Common myeloid progenitor, CD34-positive (primary cell): ENCODE data around the gene NOC4L.

Experiments
- CTCF ChIA-PET: fragments of 350-600 bp; sonication (Branson Sonifier 250); formaldehyde crosslinking; loops from one replicate; lab custom pipeline; 2021; ENCODE audit warnings: antibody characterized with exemption; lab: Charles Lee
- POLR2A ChIA-PET: fragments of 350-600 bp; sonication (Branson Sonifier 250); formaldehyde crosslinking; loops from one replicate; lab custom pipeline; 2021; ENCODE audit warnings: antibody characterized with exemption; lab: Charles Lee
- DNase-seq, 3 donors: peaks; one replicate each; pipeline versions ENCODE4 v3.0.0 to v3.0.0-alpha.2; 2013
- H3K27ac ChIP-seq, 2 experiments: 1 replicate in 1 of 2; 2 replicates in 1 of 2; pipeline ENCODE4 v1.7.0; 2013; ENCODE audit warnings: inconsistent platforms in 2 of 2, low read length in 2 of 2, mild to moderate bottlenecking in 2 of 2, low read depth in 1 of 2, moderate library complexity in 1 of 2; ENCODE audit not compliant: severe bottlenecking in 2 of 2, insufficient read depth in 1 of 2, poor library complexity in 1 of 2
- H3K27me3 ChIP-seq, 5 experiments: replicated peaks in 2 of 5; 1 replicate in 3 of 5; 2 replicates in 2 of 5; pipeline versions ENCODE4 v1.6.1 to v1.7.0; 2013; ENCODE audit warnings: low read length in 4 of 5, mild to moderate bottlenecking in 2 of 5, moderate library complexity in 2 of 5, inconsistent platforms in 1 of 5; ENCODE audit not compliant: insufficient read depth in 5 of 5, control insufficient read depth in 4 of 5
- H3K36me3 ChIP-seq, 4 experiments: 1 replicate in 2 of 4; 2 replicates in 2 of 4; pipeline versions ENCODE4 v1.6.1 to v1.7.0; 2013; ENCODE audit warnings: low read length in 3 of 4, control low read depth in 1 of 4, mild to moderate bottlenecking in 1 of 4; ENCODE audit not compliant: control insufficient read depth in 4 of 4, insufficient read depth in 4 of 4
- H3K4me1 ChIP-seq, 4 experiments: 1 replicate in 3 of 4; 2 replicates in 1 of 4; pipeline versions ENCODE4 v1.6.1 to v1.7.1; 2013; ENCODE audit warnings: low read length in 3 of 4, mild to moderate bottlenecking in 3 of 4, control low read depth in 1 of 4, inconsistent platforms in 1 of 4, moderate library complexity in 1 of 4; ENCODE audit not compliant: control insufficient read depth in 4 of 4, insufficient read depth in 4 of 4; ENCODE audit errors: control extremely low read depth in 1 of 4
- H3K4me3 ChIP-seq, 7 experiments: 1 replicate in 4 of 7; 2 replicates in 3 of 7; pipeline versions ENCODE4 v1.5.1 to v1.7.0; 2013; ENCODE audit warnings: mild to moderate bottlenecking in 7 of 7, low read length in 6 of 7, moderate library complexity in 6 of 7, inconsistent platforms in 2 of 7, low read depth in 2 of 7, control low read depth in 1 of 7; ENCODE audit not compliant: insufficient read depth in 4 of 7, control insufficient read depth in 1 of 7; ENCODE audit errors: extremely low read depth in 1 of 7
- H3K9me3 ChIP-seq, 5 experiments: 1 replicate in 4 of 5; 2 replicates in 1 of 5; pipeline versions ENCODE4 v1.6.1 to v1.7.1; 2013; ENCODE audit warnings: low read length in 4 of 5, mild to moderate bottlenecking in 2 of 5, inconsistent platforms in 1 of 5, low read depth in 1 of 5, moderate library complexity in 1 of 5; ENCODE audit not compliant: control insufficient read depth in 4 of 5, insufficient read depth in 2 of 5; ENCODE audit errors: control extremely low read depth in 1 of 5
- WGBS: methylation state at CpG from one replicate; pipeline ENCODE4 v1.1.5; 2013; ENCODE audit not compliant: insufficient coverage; 5-methylcytosine and 5-hydroxymethylcytosine counted together

Gene NOC4L

GRCh38 chr12:132161796-132162507 lies 17.7 kb downstream of the NOC4L start:
- H3K9me3 ChIP-seq = no peaks in the 10 kb centered on the region
- no peak overlapping the region for H3K27ac ChIP-seq
- WGBS = 80% methylated on average over 15 of the region's 17 CpGs
- H3K4me1 ChIP-seq = peaks cover 0 to 14% (median 10%) of the 10 kb centered on the region in 4 experiments
- ChIA-PET CTCF (interaction anchor here (0.7 to 2.8 kb wide), 9 partner anchors 8 to 361 kb away, joined by 3 to 11 read pairs (median 5); no protein-coding TSS in a partner anchor), POLR2A (no interaction called here)
- peaks cover 0 to 23% (median 2%) of the 10 kb centered on the region in 5 experiments for H3K27me3 ChIP-seq
- peak overlapping the region in 1 of 7 experiments; percentile 28 for H3K4me3 ChIP-seq
- DNase-seq = no peak
- peaks cover 0 to 12% (median 4%) of the 10 kb centered on the region in 4 experiments for H3K36me3 ChIP-seq

- POLR2A ChIA-PET = no interaction called here
- Histone ChIP-seq H3K9me3 (no peaks in the 10 kb centered on the region), H3K4me3 (peak overlapping the region in 2 of 7 experiments; percentile 4 to 28), H3K27ac (no peak overlapping the region), H3K27me3 (peaks cover 0 to 23% (median 2%) of the 10 kb centered on the region in 5 experiments), H3K36me3 (peaks cover 0 to 8% (median 3%) of the 10 kb centered on the region in 4 experiments), H3K4me1 (peaks cover 0 to 16% (median 11%) of the 10 kb centered on the region in 4 experiments)
- peak in 2 of 3 donors; percentile 61 to 73 for DNase-seq
- whole genome bisulfite sequencing = 44% methylated on average over 8 of the region's 17 CpGs
- CTCF ChIA-PET = interaction anchor here (0.7 to 2.8 kb wide), 7 partner anchors 9 to 360 kb away, joined by 3 to 11 read pairs (median 3); no protein-coding TSS in a partner anchor
Measured at GRCh38 chr12:132162508-132163031, 18.3 kb downstream of the NOC4L start.

- DNase-seq = no peak
- Histone ChIP-seq H3K9me3 (no peaks in the 10 kb centered on the region), H3K4me3 (peak overlapping the region in 1 of 7 experiments; percentile 28), H3K27me3 (peaks cover 0 to 27% (median 2%) of the 10 kb centered on the region in 5 experiments), H3K4me1 (peaks cover 0 to 19% (median 12%) of the 10 kb centered on the region in 4 experiments), H3K36me3 (peaks cover 0 to under 1% (median 0%) of the 10 kb centered on the region in 4 experiments), H3K27ac (no peak overlapping the region)
- WGBS = 56% methylated on average over 25 of the region's 26 CpGs
- ChIA-PET POLR2A (no interaction called here), CTCF (interaction anchor here (1.2 to 2.8 kb wide), 5 partner anchors 9 to 359 kb away, joined by 3 to 11 read pairs (median 3); no protein-coding TSS in a partner anchor)
Measured at GRCh38 chr12:132163041-132163910, 19.0 kb downstream of the NOC4L start.

DNA sequence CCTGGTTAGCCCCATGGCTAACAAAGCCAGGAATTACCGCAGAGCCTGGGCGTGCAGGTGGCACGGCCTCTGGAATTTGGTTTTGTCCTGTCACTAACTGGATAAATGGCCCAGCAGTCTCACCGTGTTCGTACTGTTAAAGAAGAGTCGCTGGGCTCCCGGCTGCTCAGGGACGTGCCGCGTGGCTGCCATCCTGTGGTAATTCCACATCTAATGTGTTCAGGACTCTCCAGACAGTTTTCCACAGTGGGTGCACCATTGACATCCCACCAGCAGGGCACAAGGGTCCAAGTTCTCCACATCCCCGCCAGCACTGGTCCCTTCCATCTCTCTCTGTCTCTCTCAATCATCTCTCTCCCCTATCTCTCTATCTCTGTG lies 19.6 kb downstream of the NOC4L start:
- Histone ChIP-seq H3K36me3 (no peaks in the 10 kb centered on the region), H3K4me3 (no peak overlapping the region), H3K9me3 (no peaks in the 10 kb centered on the region), H3K27me3 (peaks cover 0 to 29% (median 2%) of the 10 kb centered on the region in 5 experiments), H3K27ac (no peak overlapping the region), H3K4me1 (peaks cover 0 to 19% (median 12%) of the 10 kb centered on the region in 4 experiments)
- POLR2A ChIA-PET = no interaction called here
- no peak for DNase-seq
- 82% methylated on average over 11 of the region's 11 CpGs for WGBS
- CTCF ChIA-PET = interaction anchor here (1.9 kb wide), 1 partner anchor 10 kb away, joined by 7 read pairs; no protein-coding TSS in a partner anchor

DNA sequence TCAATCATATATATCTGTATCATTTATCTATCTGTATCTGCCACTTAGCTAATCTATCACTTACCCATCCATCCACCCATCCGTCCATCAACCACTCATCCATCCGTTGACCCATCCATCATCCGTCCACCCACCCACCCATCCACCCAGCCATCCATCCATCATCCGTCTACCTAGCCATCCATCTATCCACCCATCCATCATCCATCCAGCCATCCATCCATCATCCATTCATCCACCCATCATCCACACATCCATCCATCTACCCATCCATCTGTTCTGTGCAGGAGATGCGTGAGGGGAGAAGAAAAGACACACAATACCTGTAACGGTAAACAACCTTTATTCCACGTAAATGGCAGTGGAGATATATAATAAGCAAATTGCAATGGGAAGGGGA lies 20.2 kb downstream of the NOC4L start:
- WGBS = 94% methylated on average over 4 of the region's 7 CpGs
- H3K27me3 ChIP-seq = peaks cover 0 to 29% (median 2%) of the 10 kb centered on the region in 5 experiments
- no peak overlapping the region for H3K27ac ChIP-seq
- ChIA-PET CTCF (no interaction called here), POLR2A (no interaction called here)
- peaks cover 0 to 19% (median 12%) of the 10 kb centered on the region in 4 experiments for H3K4me1 ChIP-seq
- H3K36me3 ChIP-seq = no peaks in the 10 kb centered on the region
- no peaks in the 10 kb centered on the region for H3K9me3 ChIP-seq
- H3K4me3 ChIP-seq = no peak overlapping the region
- no peak for DNase-seq

GRCh38 chr12:132165584-132165983 lies 21.3 kb downstream of the NOC4L start:
- Histone ChIP-seq H3K36me3 (no peaks in the 10 kb centered on the region), H3K4me1 (peaks cover 0 to 29% (median 21%) of the 10 kb centered on the region in 4 experiments), H3K9me3 (no peaks in the 10 kb centered on the region), H3K4me3 (no peak overlapping the region), H3K27me3 (peaks cover 0 to 29% (median 2%) of the 10 kb centered on the region in 5 experiments), H3K27ac (no peak overlapping the region)
- ChIA-PET POLR2A (no interaction called here), CTCF (interaction anchor here (0.5 kb wide), 1 partner anchor 315 kb away, joined by 3 read pairs; no protein-coding TSS in a partner anchor)
- DNase-seq = no peak
- WGBS = 100% methylated on average over 6 of the region's 6 CpGs
